Fibroblast of the aortic adventitia (primary cell): ENCODE results near the gene TMEM132D. TPM values are rescaled to one million over a fixed set of nuclear protein-coding genes. Genes with fewer than 3 reads are reported as not detected.

Experiments
- DNase-seq: peaks from one replicate; pipeline ENCODE4 v3.0.0-alpha.2; 2010; ENCODE audit warnings: low read depth
- H3K4me3 ChIP-seq: 2 replicates; pipeline ENCODE4 v1.5.1; 2011; ENCODE audit warnings: low read depth, mild to moderate bottlenecking, control low read depth, low read length, moderate library complexity
- CTCF ChIP-seq: IDR thresholded peaks from 2 replicates; pipeline ENCODE4 v1.5.1; 2011; ENCODE audit warnings: mild to moderate bottlenecking, low read length, control low read depth, inconsistent platforms; ENCODE audit not compliant: insufficient read depth
- total RNA-seq: library from RNA; depleted of rRNA; stranded (reverse); fragments of >200 nt; gene quantifications from 2 replicates; pipeline ENCODE4 v1.2.3, GENCODE V29; 2012; ENCODE audit warnings: low replicate concordance

Gene TMEM132D
- total RNA-seq, 1 donor, result not detected

- DNase-seq, result no peak
- no peak overlapping the region for H3K4me3 ChIP-seq
- no peak for TF ChIP-seq CTCF
Observed at GRCh38 chr12:129304529-129304928, 599.3 kb downstream of the TMEM132D start.

- no peak overlapping the region for H3K4me3 ChIP-seq
- DNase-seq, result no peak
- TF ChIP-seq CTCF, result no peak
Observed at GRCh38 chr12:129300011-129300410, 603.8 kb downstream of the TMEM132D start.

GRCh38 chr12:129298921-129299320 lies 604.9 kb downstream of the TMEM132D start:
- no peak for TF ChIP-seq CTCF
- no peak for DNase-seq
- H3K4me3 ChIP-seq, result no peak overlapping the region

- DNase-seq, result no peak
- H3K4me3 ChIP-seq, result no peak overlapping the region
- no peak for TF ChIP-seq CTCF
Observed at GRCh38 chr12:129296671-129297070, 607.2 kb downstream of the TMEM132D start.

- no peak for TF ChIP-seq CTCF
- no peak overlapping the region for H3K4me3 ChIP-seq
- no peak for DNase-seq
Observed at GRCh38 chr12:129294868-129295267, 609.0 kb downstream of the TMEM132D start.

- H3K4me3 ChIP-seq, result no peak overlapping the region
- TF ChIP-seq CTCF, result no peak
- no peak for DNase-seq
Observed at GRCh38 chr12:129279771-129280170, 624.1 kb downstream of the TMEM132D start.

- no peak overlapping the region for H3K4me3 ChIP-seq
- DNase-seq, result no peak
- no peak for TF ChIP-seq CTCF
Observed at GRCh38 chr12:129276361-129277060, 627.3 kb downstream of the TMEM132D start.
